ENCODE measurements around the gene PLA2G6. TPM values are rescaled to one million over a fixed set of nuclear protein-coding genes. Genes with fewer than 3 reads are reported as not detected.

The PLA2G6 gene
- total and polyA plus RNA-seq, 2 of the 8 experiments (the other 6 are each of a cell fraction or from before 2014, with no cell fraction given): 13.2 to 21.0 TPM

DNA sequence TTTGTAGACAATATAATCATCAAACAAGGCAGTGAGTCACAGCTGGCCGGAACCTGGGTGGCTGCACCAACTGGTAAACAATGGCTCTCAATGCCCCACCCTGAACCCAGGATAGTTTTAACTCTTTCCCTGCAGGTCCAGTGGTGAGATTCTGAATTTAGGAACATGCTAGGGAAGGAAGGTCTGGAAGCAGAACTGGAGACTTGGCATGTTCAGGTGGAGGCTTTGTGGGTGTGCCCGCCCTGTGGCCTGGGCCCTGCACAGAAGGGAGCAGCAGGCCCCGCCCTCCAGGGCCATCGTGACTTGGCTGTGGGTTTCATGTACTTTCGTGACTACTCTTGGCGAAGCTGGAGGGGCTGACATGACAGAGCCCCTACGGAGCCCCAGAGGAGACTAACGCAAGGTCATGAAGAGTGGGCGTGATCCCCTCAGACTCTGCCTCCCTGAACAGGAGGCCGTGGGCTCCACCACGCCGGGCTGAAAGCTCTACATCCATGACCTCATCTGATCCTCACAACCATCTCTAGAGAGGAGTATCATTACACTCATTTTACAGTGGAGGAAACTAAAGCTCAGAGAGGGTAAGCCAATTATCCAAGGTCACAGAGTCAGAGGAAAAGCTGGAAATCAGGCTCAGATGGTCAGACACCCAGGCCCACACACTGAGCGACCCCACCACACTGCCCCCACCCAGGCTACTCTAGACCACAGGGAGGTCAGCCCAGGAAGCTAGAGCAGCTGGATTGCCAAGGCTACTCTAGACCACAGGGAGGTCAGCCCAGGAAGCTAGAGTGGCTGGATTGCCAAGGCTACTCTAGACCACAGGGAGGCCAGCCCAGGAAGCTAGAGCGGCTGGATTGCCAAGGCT, 47.5 kb upstream of the PLA2G6 start:
- Histone ChIP-seq H2BK120ac (replicated peaks; ENCODE audit: low read depth, low read length) (no peak overlapping the region), H4K20me1 (replicated peaks in 1 of 2; ENCODE audit: control insufficient read depth in 1 of 2, insufficient read depth in 2 of 2, low read length in 2 of 2) (peaks cover 0 to 11% of the 10 kb centered on the region in 2 experiments), H4K8ac (ENCODE audit: extremely low read depth, insufficient read depth, low read length) (no peak overlapping the region), H2AFZ (ENCODE audit: low read length) (no peak overlapping the region), H3K18ac (ENCODE audit: extremely low read depth, low read length) (no peak overlapping the region), H4K91ac (replicated peaks; ENCODE audit: insufficient read length, low read length) (no peak overlapping the region), H3K4ac (replicated peaks; ENCODE audit: insufficient read length, low read depth, low read length) (no peak overlapping the region), H3K14ac (ENCODE audit: insufficient read length) (no peak overlapping the region), H2BK15ac (ENCODE audit: low read length) (no peak overlapping the region), H2BK12ac (ENCODE audit: low read depth, low read length) (no peak overlapping the region), H3K79me1 (ENCODE audit: low read depth, low read length) (no peaks in the 10 kb centered on the region), H3K23ac (ENCODE audit: insufficient read length) (no peak overlapping the region), H3K27me3 (replicated peaks in 1 of 4; ENCODE audit: control insufficient read depth in 3 of 4, extremely low read depth in 1 of 4, insufficient read depth in 3 of 4, low read length in 3 of 4) (no peaks in the 10 kb centered on the region; a peak in 1 of 7 replicates), H2BK5ac (ENCODE audit: low read depth, low read length) (no peak overlapping the region), H3K36me3 (ENCODE audit: control insufficient read depth in 2 of 4, insufficient read depth in 4 of 4, low read length in 3 of 4) (peaks cover 0 to 30% (median 18%) of the 10 kb centered on the region in 4 experiments; a peak in 6 of 8 replicates), H3K9ac (replicated peaks in 1 of 4; ENCODE audit: extremely low read depth in 1 of 4, low read depth in 3 of 4, low read length in 3 of 4) (no peak overlapping the region), H2BK20ac (ENCODE audit: low read length) (no peak overlapping the region), H4K5ac (ENCODE audit: insufficient read length, low read depth, low read length) (no peak overlapping the region), H3K4me1 (replicated peaks in 1 of 4; ENCODE audit: control insufficient read depth in 3 of 4, insufficient read depth in 4 of 4, low read length in 3 of 4) (no peaks in the 10 kb centered on the region; a peak in 1 of 7 replicates), H3K4me2 (ENCODE audit: insufficient read depth in 1 of 2, low read depth in 2 of 2, low read length in 2 of 2) (no peak overlapping the region), H3K9me3 (ENCODE audit: insufficient read depth in 2 of 2, low read depth in 1 of 2, low read length in 1 of 2) (no peaks in the 10 kb centered on the region), H3K4me3 (ENCODE audit: extremely low read depth in 1 of 4, insufficient read depth in 2 of 4, low read depth in 3 of 4, low read length in 4 of 4) (no peak overlapping the region), H2AK5ac (ENCODE audit: low read depth, low read length) (no peak overlapping the region), H3K56ac (replicated peaks; ENCODE audit: insufficient read length, low read depth, low read length) (no peak overlapping the region), H3K79me2 (ENCODE audit: control insufficient read depth in 1 of 2, insufficient read depth in 2 of 2, low read length in 2 of 2) (no peaks in the 10 kb centered on the region), H3K27ac (ENCODE audit: low read depth, low read length) (no peak overlapping the region), H3K23me2 (ENCODE audit: low read depth, low read length) (no peaks in the 10 kb centered on the region)
- no peak for DNase-seq (ENCODE audit: low read depth in 1 of 2, low spot score in 2 of 2)
- no peak for FAIRE-seq
- CTCF ChIA-PET (ENCODE audit: partially characterized antibody): interaction anchor here (0.6 to 4.2 kb wide), 25 partner anchors 8 to 534 kb away, joined by 3 to 24 read pairs (median 4); no protein-coding TSS in a partner anchor
- POLR2A ChIA-PET (ENCODE audit: partially characterized antibody): interaction anchor here (0.9 to 1.8 kb wide), 4 partner anchors 8 to 85 kb away, joined by 3 to 5 read pairs (median 4); no protein-coding TSS in a partner anchor
- WGBS, 2 experiments (ENCODE audit: extremely low coverage in 1 of 2, insufficient coverage in 1 of 2, insufficient read length in 1 of 2, insufficient replicate concordance in 2 of 2, low coverage in 1 of 2, low lambda C conversion rate in 2 of 2, missing lambda C conversion rate in 1 of 2): 92% methylated on average over 13 of the region's 14 CpGs; no CpG with 5 or more reads in 1 of the 2 experiments
- TF ChIP-seq, protein P1, sequence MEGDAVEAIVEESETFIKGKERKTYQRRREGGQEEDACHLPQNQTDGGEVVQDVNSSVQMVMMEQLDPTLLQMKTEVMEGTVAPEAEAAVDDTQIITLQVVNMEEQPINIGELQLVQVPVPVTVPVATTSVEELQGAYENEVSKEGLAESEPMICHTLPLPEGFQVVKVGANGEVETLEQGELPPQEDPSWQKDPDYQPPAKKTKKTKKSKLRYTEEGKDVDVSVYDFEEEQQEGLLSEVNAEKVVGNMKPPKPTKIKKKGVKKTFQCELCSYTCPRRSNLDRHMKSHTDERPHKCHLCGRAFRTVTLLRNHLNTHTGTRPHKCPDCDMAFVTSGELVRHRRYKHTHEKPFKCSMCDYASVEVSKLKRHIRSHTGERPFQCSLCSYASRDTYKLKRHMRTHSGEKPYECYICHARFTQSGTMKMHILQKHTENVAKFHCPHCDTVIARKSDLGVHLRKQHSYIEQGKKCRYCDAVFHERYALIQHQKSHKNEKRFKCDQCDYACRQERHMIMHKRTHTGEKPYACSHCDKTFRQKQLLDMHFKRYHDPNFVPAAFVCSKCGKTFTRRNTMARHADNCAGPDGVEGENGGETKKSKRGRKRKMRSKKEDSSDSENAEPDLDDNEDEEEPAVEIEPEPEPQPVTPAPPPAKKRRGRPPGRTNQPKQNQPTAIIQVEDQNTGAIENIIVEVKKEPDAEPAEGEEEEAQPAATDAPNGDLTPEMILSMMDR (IDR thresholded peaks at IDR 0.05; ENCODE audit: control extremely low read depth in 1 of 3, insufficient read depth in 1 of 3, low read depth in 1 of 3, low read length in 3 of 3): no peak
- TF ChIP-seq CBX5 (IDR thresholded peaks at IDR 0.05; ENCODE audit: low read depth, low read length) (no peak), EP300 (IDR thresholded peaks at IDR 0.05; ENCODE audit: borderline replicate concordance in 1 of 2, low read depth in 2 of 2, low read length in 2 of 2) (no peak), ASH2L (IDR thresholded peaks at IDR 0.05; ENCODE audit: low read length) (no peak), CHD1 (IDR thresholded peaks at IDR 0.05; ENCODE audit: low read depth, low read length) (no peak), HDAC6 (IDR thresholded peaks at IDR 0.05; ENCODE audit: low read depth, low read length) (no peak), RBBP5 (IDR thresholded peaks at IDR 0.05; ENCODE audit: borderline replicate concordance, low read depth, low read length) (no peak), KDM5A (IDR thresholded peaks at IDR 0.05; ENCODE audit: low read length) (no peak), KDM4A (IDR thresholded peaks at IDR 0.05; ENCODE audit: low read depth, low read length, severe bottlenecking) (no peak)
